SK-N-SH (cell line): ENCODE measurements around the gene MMP24OS.

Experiments
- EZH2phosphoT487 ChIP-seq: fragments of 200-600 bp; sonication (generic); IDR thresholded peaks from 2 replicates; pipeline ENCODE4 v1.6.1; 2017; ENCODE audit warnings: low read depth, mixed run types, mild to moderate bottlenecking, antibody characterized with exemption, moderate library complexity, borderline replicate concordance
- FOSL2 ChIP-seq: IDR thresholded peaks from 2 replicates; pipeline ENCODE4 v1.4.0; 2012; ENCODE audit warnings: low read depth, mild to moderate bottlenecking, moderate library complexity, borderline replicate concordance
- GABPA ChIP-seq: IDR thresholded peaks from 2 replicates; pipeline ENCODE4 v1.4.0; 2012; ENCODE audit warnings: low read depth, mild to moderate bottlenecking
- GATA2 ChIP-seq: sonication (generic); formaldehyde crosslinking; IDR thresholded peaks from 2 replicates; pipeline ENCODE4 v1.5.0; 2020; ENCODE audit warnings: mild to moderate bottlenecking, missing genetic modification reagents
- NRF1 ChIP-seq: IDR thresholded peaks from 2 replicates; pipeline ENCODE4 v1.6.1; 2012; ENCODE audit warnings: low read depth, mild to moderate bottlenecking, low read length
- TCF12 ChIP-seq: IDR thresholded peaks from 2 replicates; pipeline ENCODE4 v1.4.0; 2012
- USF1 ChIP-seq: IDR thresholded peaks from 2 replicates; pipeline ENCODE4 v1.4.0; 2012; ENCODE audit warnings: low read depth, borderline replicate concordance

- no peak for TF ChIP-seq USF1
- no peak for TF ChIP-seq GATA2
- TF ChIP-seq GABPA = no peak
- no peak for TF ChIP-seq NRF1
- TF ChIP-seq EZH2phosphoT487 = no peak
- no peak for TF ChIP-seq TCF12
- TF ChIP-seq FOSL2 = no peak
Observed at GRCh38 chr20:35276408-35276807, 1.5 kb downstream of the MMP24OS start.
